Activated CD4-positive, alpha-beta T cell treated with anti-CD3 and anti-CD28 coated beads, Interleukin-10, Interleukin-2, amounts not matched to agents 100 ng/mL and 50 ng/mL, durations not matched to agents 16 hours and 8 hours (primary cell): ENCODE measurements around the gene PPP6R2.
A peak's percentile ranks its signal among the peaks of the same experiment; 100 is the strongest.

ENCODE experiments used
- DNase-seq: peaks from one replicate; pipeline ENCODE4 v3.0.0-alpha.2; 2020

The PPP6R2 gene

GRCh38 chr22:50342651-50343540 is at the start of gene PPP6R2:
Gene PPP6R2, plus strand, starts transcription at chr22:50343327. Its CDS starts 50,582 bp downstream, at chr22:50393909.
- DNase-seq = peak; percentile 89

GRCh38 chr22:50293441-50294318 is 49.4 kb upstream of the PPP6R2 start:
- DNase-seq = no peak

DNA sequence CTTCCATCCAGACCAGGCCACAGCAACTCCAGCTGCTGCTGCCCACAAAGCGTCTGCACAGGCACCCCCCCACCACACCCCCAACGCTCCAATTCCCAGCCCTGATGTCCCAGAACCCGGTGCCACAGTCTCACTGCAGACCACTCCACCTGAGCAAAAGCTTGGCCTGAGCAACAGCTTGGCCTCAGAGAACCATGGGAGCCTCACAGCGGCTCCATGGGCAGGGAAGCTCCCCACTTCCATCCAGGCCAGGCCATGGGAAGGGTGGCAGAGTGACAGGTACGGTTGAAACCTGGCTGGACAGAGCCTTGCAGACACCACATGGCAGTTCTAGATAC is 48.8 kb upstream of the PPP6R2 start:
- no peak for DNase-seq

DNA sequence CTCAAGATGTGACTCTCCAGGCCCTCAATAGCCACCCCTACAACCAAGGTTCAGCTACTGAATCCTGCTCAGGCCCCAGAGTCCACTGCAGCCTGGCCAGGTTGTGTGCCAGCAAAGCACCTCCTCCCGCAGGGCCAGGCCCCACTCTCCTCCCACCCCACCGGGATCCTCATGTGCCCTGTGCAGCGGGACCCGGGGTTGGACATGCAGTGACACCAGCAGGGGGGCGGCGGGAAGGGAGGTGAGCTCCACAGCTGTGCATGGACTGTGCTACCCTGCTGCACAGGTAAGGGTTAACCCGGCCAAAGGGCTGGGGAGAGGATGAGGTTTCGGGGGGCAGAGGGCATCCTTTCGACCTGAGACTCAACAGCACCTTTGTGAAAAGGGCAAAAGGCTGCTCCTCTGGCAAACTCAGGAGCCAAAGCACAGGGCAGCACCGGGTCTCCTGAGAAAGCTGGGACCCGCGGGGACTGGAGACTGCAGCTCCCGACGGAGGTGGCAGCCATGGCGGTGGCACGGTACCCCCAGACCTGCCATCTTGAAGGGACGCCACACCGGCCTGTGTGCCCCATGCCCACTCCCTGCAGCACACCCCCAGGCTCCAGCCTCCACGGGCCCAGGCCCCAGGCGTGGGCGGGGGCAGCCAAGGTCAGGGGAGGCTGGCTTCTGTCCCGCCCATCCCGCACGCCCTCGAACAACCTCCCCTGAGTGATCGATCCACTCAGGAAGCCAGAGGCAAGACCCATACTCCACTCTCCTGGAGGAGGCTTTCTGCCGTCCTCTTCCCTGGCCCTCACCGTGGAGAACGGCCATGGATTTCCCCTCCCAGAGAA is 46.3 kb upstream of the PPP6R2 start:
- no peak for DNase-seq

DNA sequence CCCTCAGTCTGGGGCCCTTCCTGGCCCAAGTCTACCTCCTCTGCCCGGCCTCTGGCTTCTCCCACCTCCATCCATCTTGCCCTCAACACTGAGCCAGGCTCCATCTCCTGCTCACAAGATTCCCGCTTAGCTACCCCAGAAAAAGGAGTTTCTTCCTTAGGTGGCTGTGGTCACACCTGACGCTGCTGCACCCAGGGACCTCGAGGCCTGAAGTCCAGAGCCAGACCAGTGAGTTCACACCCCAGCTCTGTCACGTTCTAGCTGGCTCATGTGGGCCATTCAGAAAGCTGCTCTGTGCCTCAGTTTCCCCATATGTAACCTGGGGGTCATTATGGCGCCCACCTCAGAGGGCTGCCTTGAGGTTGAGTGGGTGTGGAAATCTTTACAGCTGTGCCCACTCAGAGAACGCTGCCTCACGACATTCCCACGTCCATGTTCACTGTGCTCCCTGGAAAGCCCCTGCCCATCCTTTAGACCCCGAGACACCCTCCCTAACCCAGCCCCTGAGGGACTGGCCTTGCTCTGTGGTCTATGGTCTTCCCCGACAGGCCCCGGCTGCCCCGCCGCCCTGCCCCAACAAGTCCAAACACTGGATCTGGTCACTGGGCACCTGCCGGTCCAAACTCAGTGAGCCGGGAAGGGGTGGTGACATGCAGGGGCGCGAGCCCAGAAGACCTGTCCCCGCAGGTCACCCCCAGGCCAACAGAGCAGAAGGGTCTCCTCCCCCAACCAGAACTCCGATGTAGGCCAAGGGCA is 45.4 kb upstream of the PPP6R2 start:
- no peak for DNase-seq

GRCh38 chr22:50298266-50298637 is 44.9 kb upstream of the PPP6R2 start:
- DNase-seq = no peak

DNA sequence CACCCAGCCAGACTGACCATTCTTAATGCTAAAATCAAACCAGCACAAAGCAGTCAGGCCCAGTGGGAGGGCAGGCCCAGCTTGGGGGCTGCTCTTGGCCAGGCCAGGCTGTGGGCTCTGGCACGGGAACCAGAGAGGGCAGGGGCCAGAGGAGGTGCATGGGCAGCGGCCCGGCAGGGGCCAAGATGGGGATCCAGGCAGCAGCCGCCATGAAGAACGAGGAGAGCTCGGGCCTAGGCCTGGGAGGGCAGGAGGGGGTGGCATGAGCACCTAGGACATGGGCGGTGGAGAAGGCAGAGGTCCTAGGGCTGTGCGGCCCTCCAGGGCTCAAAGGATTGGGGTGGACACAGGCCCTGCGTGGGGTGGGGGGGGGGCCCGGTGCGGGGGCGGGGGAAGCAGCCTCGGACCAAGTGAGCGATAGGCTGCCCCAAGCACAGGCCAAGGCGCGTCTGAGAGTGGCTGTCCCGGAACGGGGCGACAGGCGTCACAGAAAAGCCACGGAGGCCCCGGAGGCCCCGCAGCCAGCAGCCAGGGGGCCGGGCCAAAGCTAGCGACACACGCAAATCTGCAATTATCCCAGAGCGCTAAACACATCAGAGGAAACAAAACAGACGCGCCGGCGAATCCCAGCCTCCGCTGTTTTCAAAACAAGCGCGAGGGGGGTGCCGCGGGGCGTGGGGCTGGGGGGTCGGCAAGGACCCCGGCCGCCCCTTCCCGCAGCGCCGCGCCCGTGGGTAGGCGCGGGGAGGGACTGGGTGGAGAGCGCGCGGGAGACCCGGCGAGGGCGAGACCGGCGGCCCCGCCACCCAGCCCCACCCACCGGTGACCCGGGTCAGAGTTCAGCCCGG is 44.0 kb upstream of the PPP6R2 start:
- DNase-seq = no peak

- no peak for DNase-seq
These were observed 43.1 kb upstream of the PPP6R2 start for GRCh38 chr22:50299785-50300619.

- DNase-seq = no peak
These were observed 42.4 kb upstream of the PPP6R2 start for GRCh38 chr22:50300620-50301257.

- DNase-seq = no peak
These were observed 41.5 kb upstream of the PPP6R2 start for GRCh38 chr22:50301581-50301991.

- DNase-seq = no peak
These were observed 41.0 kb upstream of the PPP6R2 start for GRCh38 chr22:50302041-50302541.

DNA sequence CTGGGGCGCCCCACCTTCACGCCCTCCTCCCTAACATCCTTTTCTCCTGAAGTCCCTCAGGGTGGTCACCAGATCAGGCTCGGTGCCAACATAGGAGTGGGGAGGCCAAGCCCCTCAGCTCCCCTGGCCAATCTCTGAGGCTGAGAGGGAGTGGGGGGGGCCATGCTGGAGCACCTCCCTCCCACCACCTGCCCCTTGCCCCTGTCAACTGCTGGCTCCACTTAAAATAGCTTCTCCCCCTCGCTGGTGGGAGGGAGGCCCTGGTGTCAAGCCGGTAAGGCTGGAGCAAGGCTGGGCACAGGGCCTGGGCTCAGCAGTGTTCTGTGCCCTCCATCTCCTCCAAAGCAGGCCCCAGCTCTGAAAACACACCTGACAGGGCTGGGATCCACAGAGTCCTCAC is 40.6 kb upstream of the PPP6R2 start:
- DNase-seq = no peak

- no peak for DNase-seq
These were observed 39.6 kb upstream of the PPP6R2 start for GRCh38 chr22:50303515-50303847.

DNA sequence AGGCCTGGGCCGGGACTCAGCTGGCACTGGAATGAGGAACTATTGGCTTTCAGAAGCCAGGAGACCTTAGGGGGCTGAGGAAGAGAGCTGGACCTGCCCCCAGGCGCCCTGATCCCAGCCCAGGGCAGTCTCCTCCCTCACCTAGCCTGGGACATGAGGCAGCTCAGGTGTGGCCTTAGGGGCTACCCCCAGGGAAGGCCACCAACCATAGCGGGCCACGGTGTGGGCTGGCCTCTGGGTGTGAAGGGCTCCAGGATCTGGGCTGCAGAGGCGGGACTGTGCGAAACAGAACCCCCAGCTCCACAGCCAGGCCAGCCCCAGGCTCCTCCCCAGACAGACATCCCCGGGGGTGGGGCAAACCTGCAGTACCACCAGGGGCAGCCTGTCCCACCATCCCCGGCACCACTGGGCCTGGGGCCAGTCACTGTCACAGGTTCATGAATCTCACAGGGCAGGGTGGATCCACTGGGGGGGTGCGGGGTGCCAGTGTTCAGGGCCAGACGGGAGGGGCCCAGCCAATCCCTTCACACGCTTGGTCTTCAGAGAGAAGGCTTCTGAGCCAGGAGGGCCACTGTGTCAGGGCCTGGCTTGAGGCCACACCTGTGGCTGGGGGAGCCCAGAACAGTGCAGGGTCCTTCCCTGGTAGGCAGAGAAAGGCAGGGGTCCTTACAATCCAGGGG is 39.1 kb upstream of the PPP6R2 start:
- DNase-seq = no peak

- no peak for DNase-seq
These were observed 38.4 kb upstream of the PPP6R2 start for GRCh38 chr22:50304528-50305392.

- DNase-seq = no peak
These were observed 37.7 kb upstream of the PPP6R2 start for GRCh38 chr22:50305393-50305922.

GRCh38 chr22:50305923-50306566 is 37.1 kb upstream of the PPP6R2 start:
- DNase-seq = peak; percentile 22
